BJ (cell line): ENCODE results near the gene KLHL40. TPM values are rescaled to one million over a fixed set of nuclear protein-coding genes. Genes with fewer than 3 reads are reported as not detected.

ENCODE experiments used
- CTCF ChIA-PET: fragments of 350-600 bp; formaldehyde crosslinking; extraction: SDS; loops from one replicate; lab custom pipeline; 2021; ENCODE audit warnings: antibody characterized with exemption, inconsistent platforms; lab: Yijun Ruan, JAX
- POLR2A ChIA-PET: fragments of 300-600 bp; sonication (Branson Sonifier 250); formaldehyde crosslinking; extraction: SDS; loops from one replicate; lab custom pipeline; 2021; ENCODE audit warnings: antibody characterized with exemption; lab: Charles Lee
- DNase-seq: peaks from one replicate; pipeline ENCODE4 v3.0.0-alpha.2; 2011; ENCODE audit warnings: low read depth
- H3K27me3 ChIP-seq: 2 replicates; pipeline ENCODE4 v1.6.0; 2011; ENCODE audit warnings: low read length; ENCODE audit not compliant: control insufficient read depth, insufficient read depth
- H3K36me3 ChIP-seq: 2 replicates; pipeline ENCODE4 v1.5.1; 2011; ENCODE audit warnings: low read length; ENCODE audit not compliant: control insufficient read depth, insufficient read depth
- H3K4me3 ChIP-seq: 2 replicates; pipeline ENCODE4 v1.5.1; 2011; ENCODE audit warnings: low read depth, mild to moderate bottlenecking, control low read depth, low read length
- CTCF ChIP-seq: IDR thresholded peaks from 2 replicates; pipeline ENCODE4 v1.5.1; 2011; ENCODE audit warnings: low read depth, mild to moderate bottlenecking, control low read depth, inconsistent platforms, low read length, moderate library complexity; ENCODE audit not compliant: insufficient read depth
- polyA plus RNA-seq: library from polyadenylated mRNA; depleted of rRNA; stranded (reverse); fragments of >200 nt; gene quantifications from 2 replicates; pipeline ENCODE4 v1.2.3, GENCODE V29; 2011

The KLHL40 gene
- polyA plus RNA-seq, 1 experiment: not detected

GRCh38 chr3:42706721-42707619, 21.6 kb downstream of the KLHL40 start:
- POLR2A ChIA-PET: no interaction called here
- Histone ChIP-seq H3K27me3 (peaks cover 6% of the 10 kb centered on the region), H3K4me3 (no peak overlapping the region), H3K36me3 (no peaks in the 10 kb centered on the region)
- CTCF ChIA-PET: interaction anchor here (1.2 kb wide), 1 partner anchor 16 kb away, joined by 5 read pairs; no protein-coding TSS in a partner anchor
- TF ChIP-seq CTCF: no peak
- no peak for DNase-seq

- H3K36me3 ChIP-seq: no peaks in the 10 kb centered on the region
- H3K4me3 ChIP-seq: no peak overlapping the region
- H3K27me3 ChIP-seq: peaks cover 6% of the 10 kb centered on the region
- DNase-seq: no peak
- ChIA-PET POLR2A (no interaction called here), CTCF (interaction anchor here (1.2 kb wide), 1 partner anchor 17 kb away, joined by 5 read pairs; no protein-coding TSS in a partner anchor)
- TF ChIP-seq CTCF: no peak
Measured at GRCh38 chr3:42707620-42708355, 22.5 kb downstream of the KLHL40 start.

- no peak overlapping the region for H3K4me3 ChIP-seq
- DNase-seq: no peak
- no peak for TF ChIP-seq CTCF
- peaks cover 8% of the 10 kb centered on the region for H3K27me3 ChIP-seq
- H3K36me3 ChIP-seq: no peaks in the 10 kb centered on the region
- ChIA-PET CTCF (no interaction called here), POLR2A (no interaction called here)
Measured at GRCh38 chr3:42708611-42709151, 23.3 kb downstream of the KLHL40 start.

GRCh38 chr3:42709621-42710020, 24.3 kb downstream of the KLHL40 start:
- no peak overlapping the region for H3K4me3 ChIP-seq
- H3K27me3 ChIP-seq: peaks cover 10% of the 10 kb centered on the region
- DNase-seq: no peak
- H3K36me3 ChIP-seq: no peaks in the 10 kb centered on the region
- ChIA-PET POLR2A (no interaction called here), CTCF (interaction anchor here (0.7 to 0.8 kb wide), 2 partner anchors 8 to 9 kb away, joined by 3 read pairs; no protein-coding TSS in a partner anchor)
- no peak for TF ChIP-seq CTCF
